Stomach (tissue), 4 donors: ENCODE results near the gene TMEM87B.

Experiments
- POLR2A ChIP-seq, 4 donors: fragments of 450-650 bp; IDR thresholded peaks; one replicate each; pipeline ENCODE4 v1.6.1; 2016; ENCODE audit warnings: antibody characterized with exemption in 4 of 4, control low read depth in 2 of 4, mild to moderate bottlenecking in 1 of 4, moderate library complexity in 1 of 4
- TF ChIP-seq, protein P1 (sequence below), 7 experiments: fragments of 450-650 bp in 4 of 7; fragments of 200-600 bp in 3 of 7; sonication (generic) in 3 of 7; IDR thresholded peaks; one replicate each; pipeline ENCODE4 v1.5.1; 2016 to 2019; ENCODE audit warnings: antibody characterized with exemption in 7 of 7, control low read depth in 2 of 7, mild to moderate bottlenecking in 1 of 7

DNA sequence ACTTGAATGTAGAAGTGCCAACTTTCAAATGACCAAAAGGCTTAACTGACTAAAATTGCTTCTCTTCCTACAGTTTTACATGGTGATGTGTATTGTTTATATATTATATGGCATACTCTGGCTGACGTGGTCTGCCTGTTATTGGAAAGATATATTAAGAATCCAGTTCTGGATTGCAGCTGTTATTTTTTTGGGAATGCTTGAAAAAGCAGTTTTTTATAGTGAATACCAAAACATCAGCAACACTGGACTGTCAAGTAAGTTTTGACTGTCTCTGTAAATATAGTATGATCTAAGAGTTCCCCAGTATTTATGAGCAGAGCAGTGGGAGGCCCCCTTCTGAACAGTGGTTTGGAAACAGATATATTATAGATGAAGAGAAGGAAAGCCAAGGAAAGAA lies 26.2 kb downstream of the TMEM87B start:
- TF ChIP-seq, protein P1, sequence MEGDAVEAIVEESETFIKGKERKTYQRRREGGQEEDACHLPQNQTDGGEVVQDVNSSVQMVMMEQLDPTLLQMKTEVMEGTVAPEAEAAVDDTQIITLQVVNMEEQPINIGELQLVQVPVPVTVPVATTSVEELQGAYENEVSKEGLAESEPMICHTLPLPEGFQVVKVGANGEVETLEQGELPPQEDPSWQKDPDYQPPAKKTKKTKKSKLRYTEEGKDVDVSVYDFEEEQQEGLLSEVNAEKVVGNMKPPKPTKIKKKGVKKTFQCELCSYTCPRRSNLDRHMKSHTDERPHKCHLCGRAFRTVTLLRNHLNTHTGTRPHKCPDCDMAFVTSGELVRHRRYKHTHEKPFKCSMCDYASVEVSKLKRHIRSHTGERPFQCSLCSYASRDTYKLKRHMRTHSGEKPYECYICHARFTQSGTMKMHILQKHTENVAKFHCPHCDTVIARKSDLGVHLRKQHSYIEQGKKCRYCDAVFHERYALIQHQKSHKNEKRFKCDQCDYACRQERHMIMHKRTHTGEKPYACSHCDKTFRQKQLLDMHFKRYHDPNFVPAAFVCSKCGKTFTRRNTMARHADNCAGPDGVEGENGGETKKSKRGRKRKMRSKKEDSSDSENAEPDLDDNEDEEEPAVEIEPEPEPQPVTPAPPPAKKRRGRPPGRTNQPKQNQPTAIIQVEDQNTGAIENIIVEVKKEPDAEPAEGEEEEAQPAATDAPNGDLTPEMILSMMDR (IDR thresholded peaks at IDR 0.05): no peak
- TF ChIP-seq POLR2A (IDR thresholded peaks at IDR 0.05): no peak
